HG03520 (cell line): ENCODE data around the gene TMEM161A.
"Not testable (repeated sequence)": the region's sequence is repeated elsewhere in the genome, so short reads cannot be mapped to it uniquely, and the experiment has no call there.

Experiments
- ATAC-seq: cut with Tn5 transposase; IDR thresholded peaks from one replicate; pipeline ENCODE4 v1.9.1; 2021; ENCODE audit warnings: mild to moderate bottlenecking, moderate library complexity; ENCODE audit not compliant: unreplicated experiment

The TMEM161A gene

GRCh38 chr19:19123386-19123785, 14.9 kb downstream of the TMEM161A start:
- no peak for ATAC-seq

- no peak for ATAC-seq
Observed at GRCh38 chr19:19122902-19123301, 15.4 kb downstream of the TMEM161A start.

GRCh38 chr19:19121371-19121770, 16.9 kb downstream of the TMEM161A start:
- ATAC-seq, result no peak

DNA sequence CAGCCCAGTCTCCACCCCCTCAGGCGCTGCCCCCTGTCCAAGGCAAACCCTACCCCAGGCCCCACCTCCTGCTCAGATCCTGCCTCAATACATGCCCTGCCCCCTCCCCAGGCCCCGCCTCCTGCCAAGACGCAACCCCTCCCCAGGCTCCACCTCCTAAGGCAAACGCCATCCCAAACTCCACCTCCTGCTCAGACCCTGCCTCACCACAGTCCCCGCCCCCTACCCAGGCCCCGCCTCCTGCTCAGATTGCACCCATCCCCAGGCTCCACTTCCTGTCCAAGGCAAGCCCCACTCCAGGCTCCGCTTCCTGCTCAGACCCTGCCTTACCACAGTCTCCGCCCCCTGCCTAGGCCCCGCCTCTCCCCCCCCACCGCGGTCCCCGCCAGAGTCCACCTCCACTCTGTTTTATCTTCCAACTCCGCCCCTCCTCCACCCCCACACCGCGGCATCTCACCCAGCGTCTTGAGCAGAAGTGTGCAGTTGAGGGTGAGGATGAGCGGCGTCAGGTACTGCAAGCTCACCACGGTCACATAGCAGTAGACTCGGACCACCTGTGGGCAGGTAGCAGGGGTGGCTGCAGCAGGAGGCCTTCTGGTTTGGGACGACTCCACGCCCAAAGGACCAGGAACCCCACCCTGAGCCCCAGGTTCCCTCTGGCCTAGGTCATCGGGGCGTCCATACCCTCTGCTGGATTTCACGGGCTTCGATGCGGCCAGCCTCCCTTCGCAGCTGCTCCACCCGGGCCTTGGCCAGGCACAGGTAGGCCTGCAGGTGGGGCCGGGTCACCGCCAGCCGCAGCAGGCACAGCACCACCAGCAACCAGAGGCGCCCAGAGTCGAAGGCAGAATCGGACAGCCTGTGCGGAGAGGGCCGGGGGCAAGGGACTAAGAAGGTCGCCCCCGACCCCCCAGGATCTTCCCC, 17.7 kb downstream of the TMEM161A start:
- no peak for ATAC-seq

GRCh38 chr19:19119325-19120237, 18.7 kb downstream of the TMEM161A start:
- ATAC-seq, result no peak

DNA sequence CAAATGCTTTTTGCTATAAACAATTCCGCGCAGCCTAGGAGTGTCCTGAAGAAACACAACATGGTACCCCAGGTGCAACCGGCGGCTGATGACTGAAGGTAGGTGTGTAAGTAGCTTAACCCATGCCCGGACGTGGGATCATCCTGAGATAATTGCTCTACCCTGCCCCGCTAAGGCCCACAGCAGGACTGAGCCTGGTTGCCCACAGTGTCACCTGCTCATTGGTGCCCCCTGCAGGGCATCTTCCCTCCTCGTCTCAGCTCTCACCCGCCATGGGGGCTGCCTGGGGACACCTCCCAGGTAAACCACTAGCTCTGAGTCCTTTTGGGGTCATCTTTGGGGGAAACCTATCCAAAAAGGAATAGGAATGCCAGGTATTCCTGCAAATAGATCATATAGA, 22.3 kb downstream of the TMEM161A start:
- ATAC-seq, result no peak

- ATAC-seq, result no peak
Observed at GRCh38 chr19:19113040-19113626, 25.1 kb downstream of the TMEM161A start.

GRCh38 chr19:19111967-19112580, 26.2 kb downstream of the TMEM161A start:
- ATAC-seq, result no peak

DNA sequence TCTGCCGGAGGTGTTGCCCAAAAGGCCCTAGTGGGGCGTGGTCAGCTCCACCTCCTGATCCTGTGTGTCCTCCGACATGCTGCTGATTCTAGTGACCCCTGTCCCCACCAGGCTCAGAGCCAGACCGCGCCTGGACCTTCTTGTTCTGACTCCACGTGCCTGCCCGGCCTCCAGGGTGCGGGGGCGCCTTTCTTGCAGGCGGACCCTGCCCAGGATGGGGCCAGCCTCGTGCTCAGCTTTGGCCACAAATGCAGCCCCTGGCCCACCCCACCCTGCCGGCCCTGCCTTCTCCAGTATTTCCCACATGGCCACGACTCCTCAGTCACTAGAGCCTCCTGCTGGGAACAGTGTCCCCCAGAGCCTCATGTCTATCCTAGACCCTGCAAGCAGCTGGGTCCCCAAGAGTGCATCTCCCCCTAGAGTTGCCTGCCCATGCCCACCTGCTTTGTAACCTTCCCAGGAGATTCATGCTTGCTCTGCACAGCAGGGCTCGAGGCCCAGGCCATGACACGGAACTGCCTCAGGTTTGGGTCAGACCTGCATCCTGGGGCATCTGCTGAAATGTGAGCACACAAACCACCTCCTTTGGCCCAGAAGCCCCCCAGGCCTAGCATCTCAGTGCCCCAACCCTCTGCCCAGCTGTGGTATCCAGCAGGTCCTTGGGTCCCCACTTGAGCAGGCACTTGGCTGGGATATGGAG, 27.0 kb downstream of the TMEM161A start:
- ATAC-seq, result no peak

DNA sequence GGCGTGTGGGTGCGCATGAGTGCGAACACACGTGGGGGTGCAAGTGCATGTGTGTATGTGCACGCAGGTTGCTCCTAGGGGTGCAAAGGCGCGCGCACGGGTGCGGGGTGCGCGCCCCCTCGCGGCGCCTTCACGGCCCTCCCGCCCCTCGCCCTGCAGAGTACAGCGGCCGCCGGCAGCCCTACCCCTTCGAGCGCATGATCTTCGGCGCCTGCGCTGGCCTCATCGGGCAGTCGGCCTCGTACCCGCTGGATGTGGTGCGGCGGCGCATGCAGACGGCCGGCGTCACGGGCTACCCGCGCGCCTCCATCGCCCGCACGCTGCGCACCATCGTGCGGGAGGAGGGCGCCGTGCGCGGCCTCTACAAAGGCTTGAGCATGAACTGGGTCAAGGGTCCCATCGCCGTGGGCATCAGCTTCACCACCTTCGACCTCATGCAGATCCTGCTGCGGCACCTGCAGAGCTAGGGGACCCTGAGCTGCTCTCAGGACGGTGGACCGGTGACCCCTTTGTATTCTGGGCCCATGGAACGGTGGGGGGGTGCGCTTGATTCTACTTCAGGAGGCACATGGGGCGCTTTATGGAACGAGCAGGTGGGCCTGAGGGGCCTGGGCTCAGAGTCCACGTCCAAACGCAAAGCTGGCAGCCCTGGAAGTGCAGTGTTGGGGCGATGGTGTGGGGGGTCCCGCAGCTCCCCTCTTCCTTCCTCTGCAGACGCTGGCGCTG, 27.7 kb downstream of the TMEM161A start:
- ATAC-seq, result no peak

- ATAC-seq, result no peak
Observed at GRCh38 chr19:19109601-19110000, 28.7 kb downstream of the TMEM161A start.

- no peak for ATAC-seq
Observed at GRCh38 chr19:19107654-19108053, 30.6 kb downstream of the TMEM161A start.

DNA sequence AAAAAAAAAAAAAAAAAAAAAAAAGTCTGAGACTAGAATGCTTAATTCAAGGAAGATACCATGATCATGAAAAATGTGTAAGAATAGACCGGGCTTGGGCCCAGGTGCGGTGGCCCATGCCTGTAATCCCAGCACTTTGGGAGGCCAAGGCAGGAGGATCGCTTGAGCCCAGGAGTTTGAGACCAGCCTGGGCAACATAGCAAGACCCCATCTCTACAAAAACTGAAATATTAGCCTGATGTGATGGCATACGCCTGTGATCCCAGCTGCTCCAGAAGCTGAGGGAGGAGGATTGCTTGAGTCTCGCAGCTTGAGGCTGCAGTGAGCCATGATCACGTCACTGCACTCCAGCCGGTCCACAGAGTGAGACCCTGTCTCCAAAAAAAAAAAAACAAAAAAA, 31.3 kb downstream of the TMEM161A start:
- ATAC-seq, result not testable (repeated sequence)

DNA sequence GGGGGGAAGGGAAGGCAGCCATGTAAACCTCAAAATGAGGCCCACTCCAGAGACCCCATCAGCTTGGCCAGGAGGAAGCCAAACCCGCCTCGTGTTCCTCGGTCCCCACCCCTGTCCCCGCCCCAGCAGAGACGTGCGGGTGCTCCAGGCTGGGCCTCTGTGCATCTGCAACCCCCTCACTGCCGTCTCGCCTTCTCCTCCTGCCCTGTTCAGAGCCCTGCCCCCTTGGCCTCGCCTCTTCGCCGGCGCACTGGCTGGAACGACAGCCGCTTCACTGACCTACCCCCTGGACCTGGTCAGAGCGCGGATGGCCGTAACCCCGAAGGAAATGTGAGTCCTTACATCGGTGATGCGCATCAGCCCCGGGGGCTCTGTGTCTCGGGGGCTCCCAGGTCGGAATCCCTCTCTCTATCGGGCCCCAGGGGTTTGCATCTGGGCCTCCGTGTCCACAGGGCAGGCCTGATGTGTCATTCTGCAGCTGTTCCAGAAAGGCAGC, 32.2 kb downstream of the TMEM161A start:
- no peak for ATAC-seq

- no peak for ATAC-seq
Observed at GRCh38 chr19:19105365-19106055, 32.8 kb downstream of the TMEM161A start.

- no peak for ATAC-seq
Observed at GRCh38 chr19:19103167-19103566, 35.1 kb downstream of the TMEM161A start.

- not testable (repeated sequence) for ATAC-seq
Observed at GRCh38 chr19:19102566-19102965, 35.7 kb downstream of the TMEM161A start.

DNA sequence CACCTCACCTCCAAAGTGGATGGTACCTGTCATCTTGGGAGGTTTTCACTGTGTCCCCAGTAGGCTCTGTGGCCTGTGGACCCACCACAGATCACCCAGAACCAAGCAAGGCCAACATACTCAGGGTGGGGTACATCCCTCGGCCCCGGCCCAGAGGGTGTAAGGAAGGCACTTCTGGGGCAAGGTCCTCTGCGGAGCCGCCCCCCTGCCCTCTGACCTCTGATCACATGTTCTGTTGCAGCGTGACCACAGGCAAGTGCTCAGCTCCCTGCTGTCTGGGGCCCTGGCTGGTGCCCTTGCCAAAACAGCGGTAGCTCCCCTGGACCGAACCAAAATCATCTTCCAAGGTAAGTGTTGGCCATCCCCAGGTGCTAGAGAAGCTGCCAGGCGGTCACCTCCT, 36.7 kb downstream of the TMEM161A start:
- no peak for ATAC-seq
